ENCODE data around the gene FAM167B.
"Not testable (repeated sequence)": the region's sequence is repeated elsewhere in the genome, so short reads cannot be mapped to it uniquely, and the experiment has no call there.

Gene FAM167B

GRCh38 chr1:32291708-32292538 is 44.9 kb downstream of the FAM167B start, which contains the start of gene HDAC1:
Gene HDAC1 (plus strand): TSS chr1:32292083. CDS start chr1:32292170, 87 bp downstream.
- peaks cover 60% of the 10 kb centered on the region for H3K4me1 Mint-ChIP-seq
- DNase-seq = peak; percentile 96
- ATAC-seq = peak; percentile 100
- H3K4me3 Mint-ChIP-seq = peak within 1 kb of the TSS; percentile 100
- H3K9me3 Mint-ChIP-seq = no peaks in the 10 kb centered on the region
- H3K27me3 Mint-ChIP-seq = no peaks in the 10 kb centered on the region
- H3K27ac Mint-ChIP-seq = peak within 1 kb of the TSS; percentile 99
- H3K36me3 Mint-ChIP-seq (ENCODE audit: low read depth) = peaks cover 24% of the 10 kb centered on the region

- not testable (repeated sequence) for H3K27me3 Mint-ChIP-seq, ATAC-seq, H3K4me3 Mint-ChIP-seq, H3K27ac Mint-ChIP-seq, H3K9me3 Mint-ChIP-seq, DNase-seq
- H3K4me1 Mint-ChIP-seq = peaks cover 58% of the 10 kb centered on the region
- peaks cover 34% of the 10 kb centered on the region for H3K36me3 Mint-ChIP-seq (ENCODE audit: low read depth)
Measured at GRCh38 chr1:32298211-32298610, 51.2 kb downstream of the FAM167B start.

Data from activated naive CD8-positive, alpha-beta T cell treated with anti-CD3 and anti-CD28 coated beads, Interleukin-2, amount 50 U/mL, for 24 hours (primary cell).